Ovary (tissue), 9 donors: ENCODE measurements around the gene EEIG1. TPM values are rescaled to one million over a fixed set of nuclear protein-coding genes. Genes with fewer than 3 reads are reported as not detected.

ENCODE experiments used
- DNase-seq, 5 donors: peaks; one replicate each; pipeline ENCODE4 v3.0.0-alpha.2; 2019 to 2020
- H3K27ac ChIP-seq, 2 donors: fragments of 200-600 bp; one replicate each; pipeline versions ENCODE4 v1.5.1 to v1.8.0; 2019 to 2022
- H3K27me3 ChIP-seq: fragments of 200-600 bp; one replicate; pipeline ENCODE4 v1.8.0; 2022
- H3K36me3 ChIP-seq: fragments of 200-600 bp; sonication (generic); one replicate; pipeline ENCODE4 v1.5.1; 2019
- H3K4me1 ChIP-seq: one replicate; pipeline ENCODE4 v1.8.1; 2013; ENCODE audit warnings: mild to moderate bottlenecking, moderate library complexity; ENCODE audit not compliant: insufficient read depth
- H3K4me3 ChIP-seq: fragments of 200-600 bp; sonication (generic); one replicate; pipeline ENCODE4 v1.5.1; 2017
- H3K9me3 ChIP-seq, 2 donors: fragments of 200-600 bp in 1 of 2; sonication (generic) in 1 of 2; one replicate each; pipeline versions ENCODE4 v1.5.1 to v1.8.1; 2013 to 2019; ENCODE audit warnings: mild to moderate bottlenecking in 1 of 2, moderate library complexity in 1 of 2
- EP300 ChIP-seq: sonication (generic); formaldehyde crosslinking; IDR thresholded peaks from one replicate; pipeline ENCODE4 v1.6.1; 2017; ENCODE audit warnings: antibody characterized with exemption
- POLR2A ChIP-seq: fragments of 450-650 bp; IDR thresholded peaks from one replicate; pipeline ENCODE4 v1.6.1; 2017; ENCODE audit warnings: antibody characterized with exemption, mild to moderate bottlenecking, moderate library complexity
- WGBS, 3 donors: extraction: QIAGEN DNeasy Blood & Tissue Kit in 1 of 3; methylation state at CpG; one replicate each; pipeline versions ENCODE4 v1.1.5 to v1.1.7; 2013 to 2017; 5-methylcytosine and 5-hydroxymethylcytosine counted together
- intact Hi-C, 4 donors: fragments of 100-400 bp; cut with DNase I; formaldehyde crosslinking; loops; one replicate each; pipeline versions ENCODE4 v1.11.0 to v1.15.1; 2022 to 2023
- polyA plus RNA-seq, 2 donors: library from polyadenylated mRNA; stranded (reverse); fragments of 200-250 nt in 1 of 2; fragments of 350-450 nt in 1 of 2; fragmentation: Illumina TruSeq in 1 of 2; extraction: RNeasy Lipid Tissue Mini Kit (QIAGEN cat#74804) in 1 of 2; gene quantifications; one replicate each; pipeline ENCODE4 v1.2.3, GENCODE V29; 2013 to 2014
- total RNA-seq, 7 donors: library from RNA; depleted of rRNA in 2 of 7; stranded (reverse); fragments of >200 nt in 2 of 7; fragmentation: NEBNext Ultra II Directional in 3 of 7; extraction: Animal tissue kit (Norgen Biotek cat#: 25700) in 3 of 7; gene quantifications; one replicate each; pipeline versions ENCODE4 v1.1.0 to v1.2.4, GENCODE V29; 2016 to 2023
- TF ChIP-seq, protein P1 (sequence below), 3 donors: fragments of 450-650 bp in 2 of 3; fragments of 200-600 bp in 1 of 3; IDR thresholded peaks; one replicate each; pipeline versions ENCODE4 v1.5.1 to v1.8.0; 2016 to 2022; ENCODE audit warnings: antibody characterized with exemption in 3 of 3, mild to moderate bottlenecking in 1 of 3
- donor health status: DM: no; HTN: no; CAD: no; lungs with moderate emphysema.
- donor health status: DM: no; HTN: no; CAD: no.
- donor health status: Bipolar disorder and iron deficiency.
- donor health status: DM: yes; HTN: yes; CAD: no.
- donor health status: DM: no; HTN: no; CAD: no.
- donor health status: DM: yes; HTN: yes; CAD: no.

The EEIG1 gene
- total and polyA plus RNA-seq, 9 donors = 8.6 to 104 (median 75.5) TPM

DNA sequence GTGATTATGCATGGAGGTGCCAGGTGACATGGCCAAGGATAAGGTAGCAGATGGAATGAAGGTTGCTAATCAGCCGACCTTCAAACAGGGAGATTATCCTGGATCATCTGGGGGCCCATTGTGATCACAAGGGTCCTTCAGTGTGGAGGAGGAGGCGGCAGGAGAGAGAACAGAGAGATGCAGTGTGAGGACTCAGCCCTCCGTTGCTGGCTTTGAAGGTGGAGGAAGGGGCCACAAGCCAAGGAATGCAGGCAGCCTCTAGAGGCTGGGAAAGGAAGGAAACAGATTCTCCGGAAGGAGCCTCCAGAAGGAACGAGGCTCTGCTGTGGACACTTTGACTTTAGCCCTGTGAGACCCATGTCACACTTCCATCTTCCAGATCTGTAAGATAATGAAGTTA lies 27.4 kb upstream of the EEIG1 start:
- no peaks in the 10 kb centered on the region for H3K9me3 ChIP-seq
- peaks cover 2% of the 10 kb centered on the region for H3K4me1 ChIP-seq
- H3K27ac ChIP-seq = no peak overlapping the region
- 85 to 94% (median 93%) methylated on average over 5 of the region's 5 CpGs for WGBS, 3 donors
- DNase-seq = no peak
- TF ChIP-seq EP300 (no peak), POLR2A (no peak)
- TF ChIP-seq, protein P1, sequence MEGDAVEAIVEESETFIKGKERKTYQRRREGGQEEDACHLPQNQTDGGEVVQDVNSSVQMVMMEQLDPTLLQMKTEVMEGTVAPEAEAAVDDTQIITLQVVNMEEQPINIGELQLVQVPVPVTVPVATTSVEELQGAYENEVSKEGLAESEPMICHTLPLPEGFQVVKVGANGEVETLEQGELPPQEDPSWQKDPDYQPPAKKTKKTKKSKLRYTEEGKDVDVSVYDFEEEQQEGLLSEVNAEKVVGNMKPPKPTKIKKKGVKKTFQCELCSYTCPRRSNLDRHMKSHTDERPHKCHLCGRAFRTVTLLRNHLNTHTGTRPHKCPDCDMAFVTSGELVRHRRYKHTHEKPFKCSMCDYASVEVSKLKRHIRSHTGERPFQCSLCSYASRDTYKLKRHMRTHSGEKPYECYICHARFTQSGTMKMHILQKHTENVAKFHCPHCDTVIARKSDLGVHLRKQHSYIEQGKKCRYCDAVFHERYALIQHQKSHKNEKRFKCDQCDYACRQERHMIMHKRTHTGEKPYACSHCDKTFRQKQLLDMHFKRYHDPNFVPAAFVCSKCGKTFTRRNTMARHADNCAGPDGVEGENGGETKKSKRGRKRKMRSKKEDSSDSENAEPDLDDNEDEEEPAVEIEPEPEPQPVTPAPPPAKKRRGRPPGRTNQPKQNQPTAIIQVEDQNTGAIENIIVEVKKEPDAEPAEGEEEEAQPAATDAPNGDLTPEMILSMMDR (IDR thresholded peaks at IDR 0.05) = no peak
- intact Hi-C loops = no loop called here
- H3K4me3 ChIP-seq = no peak overlapping the region
- no peaks in the 10 kb centered on the region for H3K36me3 ChIP-seq
- H3K27me3 ChIP-seq = no peaks in the 10 kb centered on the region

DNA sequence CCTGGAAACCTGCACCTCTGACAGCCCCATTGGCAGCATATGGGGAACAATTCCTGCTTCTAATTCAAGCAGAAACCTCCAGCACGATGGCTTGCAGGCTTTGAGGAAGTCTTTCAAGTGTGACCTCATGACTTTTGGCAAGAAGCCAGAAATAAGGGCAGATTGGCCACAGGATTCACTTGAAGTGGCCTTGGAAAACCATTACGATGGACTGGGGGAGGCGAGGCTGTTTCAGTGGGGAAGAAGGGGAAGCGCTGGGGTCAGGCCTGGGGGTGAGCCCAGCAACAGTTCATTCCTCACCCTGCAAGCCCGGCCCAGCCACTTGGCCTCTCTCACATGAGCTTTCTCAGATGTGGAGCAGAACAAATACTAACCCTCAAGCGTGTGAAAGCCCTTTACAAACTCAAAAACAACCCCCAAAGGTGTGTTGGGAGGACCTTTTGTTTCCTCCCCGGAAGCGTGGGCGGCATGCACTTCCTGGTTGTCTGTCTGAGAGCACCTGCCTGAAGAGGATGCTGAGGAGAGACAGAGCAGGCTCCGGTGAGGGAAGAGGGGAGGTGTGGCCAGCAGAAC lies 26.9 kb upstream of the EEIG1 start:
- Histone ChIP-seq H3K27me3 (no peaks in the 10 kb centered on the region), H3K36me3 (no peaks in the 10 kb centered on the region), H3K4me1 (peaks cover 2% of the 10 kb centered on the region), H3K27ac (no peak overlapping the region), H3K9me3 (no peaks in the 10 kb centered on the region), H3K4me3 (no peak overlapping the region)
- no peak for TF ChIP-seq EP300
- no peak for TF ChIP-seq POLR2A
- TF ChIP-seq, protein P1 (IDR thresholded peaks at IDR 0.05) = no peak
- 43 to 48% (median 46%) methylated on average over 10 of the region's 10 CpGs for WGBS, 3 donors
- DNase-seq = peak in 3 of 5 donors; percentile 29 to 65 (median 60)
- intact Hi-C loops = no loop called here

DNA sequence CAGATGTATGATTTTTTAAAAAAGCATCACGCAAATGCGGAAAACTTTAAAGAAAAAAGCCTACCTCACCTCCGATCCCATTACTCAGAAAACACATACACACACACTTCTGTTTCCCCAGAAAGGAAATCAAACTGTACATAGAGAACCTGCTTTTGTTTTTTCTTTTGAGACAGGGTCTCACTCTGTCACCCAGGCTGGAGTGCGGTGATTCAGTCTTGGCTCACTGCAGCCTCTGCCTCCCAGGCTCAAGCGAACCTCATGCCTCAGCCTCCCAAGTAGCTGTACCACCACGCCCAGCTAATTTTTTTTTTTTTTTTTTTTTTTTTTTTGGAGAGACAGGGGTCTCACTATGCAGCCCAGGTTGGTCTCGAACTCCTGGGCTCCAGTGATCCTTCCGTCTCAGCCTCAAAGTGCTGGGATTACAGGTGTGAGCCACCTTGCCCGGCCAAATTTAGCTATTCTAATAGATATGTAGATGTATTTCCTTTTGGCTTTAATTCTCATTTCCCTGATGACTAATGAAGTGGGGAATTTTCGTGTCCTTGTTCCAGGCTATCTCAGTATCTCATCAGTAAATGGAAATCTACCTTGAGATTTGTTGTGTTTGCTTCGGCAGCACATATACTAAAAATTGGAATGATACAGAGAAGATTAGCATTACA lies 25.7 kb upstream of the EEIG1 start:
- no peak for DNase-seq
- WGBS, 3 donors = 83 to 91% (median 87%) methylated on average over 11 of the region's 11 CpGs
- TF ChIP-seq, protein P1 (IDR thresholded peaks at IDR 0.05) = no peak
- TF ChIP-seq EP300 = no peak
- TF ChIP-seq POLR2A = no peak
- Histone ChIP-seq H3K36me3 (no peaks in the 10 kb centered on the region), H3K4me3 (no peak overlapping the region), H3K27me3 (no peaks in the 10 kb centered on the region), H3K9me3 (no peaks in the 10 kb centered on the region), H3K4me1 (peaks cover 2% of the 10 kb centered on the region), H3K27ac (no peak overlapping the region)
- intact Hi-C loops = no loop called here

DNA sequence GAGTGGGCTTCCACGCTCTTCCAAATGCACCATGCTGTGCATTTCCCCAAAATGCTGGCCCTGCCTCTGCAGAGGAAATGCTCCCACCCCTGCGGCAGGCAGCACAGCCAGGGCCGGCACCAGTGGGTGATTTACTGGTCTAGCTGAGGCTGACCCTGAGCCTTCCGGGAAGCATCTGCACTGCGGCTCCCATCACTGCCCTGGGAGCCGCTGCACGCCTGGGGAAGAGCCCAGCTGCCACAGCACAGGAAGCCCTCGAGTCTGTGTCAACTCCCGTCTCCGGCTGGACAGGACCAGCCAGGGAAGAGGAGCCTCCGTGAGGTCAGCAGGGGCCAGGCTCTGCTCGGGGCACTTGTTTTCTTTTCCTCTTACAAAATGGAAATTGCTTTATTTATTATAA lies 25.1 kb upstream of the EEIG1 start:
- H3K9me3 ChIP-seq = no peaks in the 10 kb centered on the region
- H3K27me3 ChIP-seq = no peaks in the 10 kb centered on the region
- H3K36me3 ChIP-seq = no peaks in the 10 kb centered on the region
- 18 to 23% (median 20%) methylated on average over 12 of the region's 12 CpGs for WGBS, 3 donors
- H3K4me3 ChIP-seq = no peak overlapping the region
- intact Hi-C loops = no loop called here
- TF ChIP-seq POLR2A (no peak), EP300 (no peak)
- TF ChIP-seq, protein P1 (IDR thresholded peaks at IDR 0.05) = no peak
- peak in 4 of 5 donors; percentile 30 to 58 (median 44) for DNase-seq
- H3K27ac ChIP-seq = no peak overlapping the region
- H3K4me1 ChIP-seq = peaks cover 2% of the 10 kb centered on the region
